ENCODE data around the gene ZDHHC18. TPM values are rescaled to one million over a fixed set of nuclear protein-coding genes. Genes with fewer than 3 reads are reported as not detected.

ZDHHC18 gene
- total and polyA plus RNA-seq, 9 donors = 9.5 to 15.8 (median 12.3) TPM

DNA sequence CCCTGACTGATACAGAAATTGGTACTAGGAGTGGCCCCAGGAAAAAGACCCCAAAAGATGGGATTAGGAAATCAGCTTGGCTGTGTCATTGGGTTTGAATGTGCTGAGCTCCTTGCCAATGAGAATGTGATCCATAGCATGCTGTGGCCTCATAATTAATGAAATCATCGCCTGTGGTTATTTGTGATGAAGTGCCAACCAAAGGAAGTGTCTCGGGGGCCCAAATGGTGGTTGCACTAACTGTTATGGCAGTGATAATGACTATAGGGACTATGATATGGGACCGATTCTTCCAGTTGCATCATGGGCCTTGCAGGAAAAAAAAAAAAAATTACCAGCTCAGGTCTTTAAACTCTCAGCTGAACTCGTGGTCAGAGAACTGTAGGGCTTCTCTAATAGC, 15.4 kb upstream of the ZDHHC18 start:
- 73 to 81% (median 75%) methylated on average over 4 of the region's 4 CpGs for WGBS, 3 donors
- no peak overlapping the region for H3K4me3 ChIP-seq
- H3K9me3 ChIP-seq = no peaks in the 10 kb centered on the region
- no peak for TF ChIP-seq CTCF (IDR thresholded peaks at IDR 0.05)
- no peak for TF ChIP-seq POLR2A (IDR thresholded peaks at IDR 0.05)
- TF ChIP-seq EP300 (IDR thresholded peaks at IDR 0.05) = no peak
- H3K27ac ChIP-seq = no peak overlapping the region
- no peak for DNase-seq
- H3K27me3 ChIP-seq = no peaks in the 10 kb centered on the region
- no peaks in the 10 kb centered on the region for H3K36me3 ChIP-seq
- H3K4me1 ChIP-seq (ENCODE audit: insufficient read depth) = no peaks in the 10 kb centered on the region
- intact Hi-C loops (cut with DNase I) = loop anchor here in 1 of 4 donors (5.0 kb wide), 1 partner anchor 66 kb away; no protein-coding TSS in a partner anchor

DNA sequence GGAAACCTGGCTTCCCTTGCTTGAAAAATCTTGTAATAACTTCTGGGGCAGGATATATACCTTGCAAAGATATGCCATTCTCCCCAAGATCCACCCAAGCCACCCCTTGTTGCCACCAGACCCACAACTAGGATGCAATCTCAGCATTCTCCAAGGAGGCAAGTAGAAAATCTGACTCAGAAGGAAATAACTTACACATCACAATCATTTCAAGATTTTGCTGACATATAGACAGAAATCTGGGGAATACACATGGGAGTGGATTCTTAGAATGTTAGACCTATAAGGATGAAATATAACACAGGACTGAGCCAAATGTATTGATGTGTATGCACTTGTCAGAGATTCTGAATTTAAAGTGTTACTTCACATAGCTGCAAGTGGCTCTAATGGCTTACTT, 14.8 kb upstream of the ZDHHC18 start:
- Histone ChIP-seq H3K4me3 (no peak overlapping the region), H3K27me3 (no peaks in the 10 kb centered on the region), H3K27ac (no peak overlapping the region), H3K4me1 (ENCODE audit: insufficient read depth) (no peaks in the 10 kb centered on the region), H3K9me3 (no peaks in the 10 kb centered on the region), H3K36me3 (no peaks in the 10 kb centered on the region)
- no peak for TF ChIP-seq POLR2A (IDR thresholded peaks at IDR 0.05)
- TF ChIP-seq EP300 (IDR thresholded peaks at IDR 0.05) = no peak
- TF ChIP-seq CTCF (IDR thresholded peaks at IDR 0.05) = no peak
- intact Hi-C loops (cut with DNase I) = loop anchor here in 1 of 4 donors (5.0 kb wide), 1 partner anchor 66 kb away; no protein-coding TSS in a partner anchor
- no peak for DNase-seq

- no peaks in the 10 kb centered on the region for H3K36me3 ChIP-seq
- no peak for DNase-seq
- no peak overlapping the region for H3K4me3 ChIP-seq
- no peaks in the 10 kb centered on the region for H3K4me1 ChIP-seq (ENCODE audit: insufficient read depth)
- WGBS, 3 donors = 80 to 93% (median 92%) methylated on average over 2 of the region's 2 CpGs
- intact Hi-C loops (cut with DNase I) = loop anchor here in 1 of 4 donors (5.0 kb wide), 1 partner anchor 63 kb away; no protein-coding TSS in a partner anchor
- H3K27me3 ChIP-seq = no peaks in the 10 kb centered on the region
- no peaks in the 10 kb centered on the region for H3K9me3 ChIP-seq
- no peak overlapping the region for H3K27ac ChIP-seq
- TF ChIP-seq POLR2A (IDR thresholded peaks at IDR 0.05) (no peak), CTCF (IDR thresholded peaks at IDR 0.05) (no peak), EP300 (IDR thresholded peaks at IDR 0.05) (no peak)
These were observed 12.1 kb upstream of the ZDHHC18 start for GRCh38 chr1:26814377-26814776.

GRCh38 chr1:26814893-26815292, 11.6 kb upstream of the ZDHHC18 start:
- TF ChIP-seq CTCF (IDR thresholded peaks at IDR 0.05) = no peak
- no peak overlapping the region for H3K4me3 ChIP-seq
- 78 to 89% (median 85%) methylated on average over 3 of the region's 3 CpGs for WGBS, 3 donors
- intact Hi-C loops (cut with DNase I) = loop anchor here in 1 of 4 donors (5.0 kb wide), 1 partner anchor 62 kb away; no protein-coding TSS in a partner anchor
- H3K27me3 ChIP-seq = no peaks in the 10 kb centered on the region
- DNase-seq = no peak
- H3K9me3 ChIP-seq = no peaks in the 10 kb centered on the region
- H3K36me3 ChIP-seq = no peaks in the 10 kb centered on the region
- no peaks in the 10 kb centered on the region for H3K4me1 ChIP-seq (ENCODE audit: insufficient read depth)
- no peak overlapping the region for H3K27ac ChIP-seq
